GM19324 (cell line): ENCODE data around the gene HOXC10.

ENCODE experiments used
- ATAC-seq: cut with Tn5 transposase; IDR thresholded peaks from one replicate; pipeline ENCODE4 v1.9.1; 2021; ENCODE audit warnings: mild to moderate bottlenecking, moderate library complexity; ENCODE audit not compliant: unreplicated experiment, low FRiP score

Gene HOXC10

GRCh38 chr12:54011665-54012532, 27.0 kb downstream of the HOXC10 start:
- no peak for ATAC-seq

DNA sequence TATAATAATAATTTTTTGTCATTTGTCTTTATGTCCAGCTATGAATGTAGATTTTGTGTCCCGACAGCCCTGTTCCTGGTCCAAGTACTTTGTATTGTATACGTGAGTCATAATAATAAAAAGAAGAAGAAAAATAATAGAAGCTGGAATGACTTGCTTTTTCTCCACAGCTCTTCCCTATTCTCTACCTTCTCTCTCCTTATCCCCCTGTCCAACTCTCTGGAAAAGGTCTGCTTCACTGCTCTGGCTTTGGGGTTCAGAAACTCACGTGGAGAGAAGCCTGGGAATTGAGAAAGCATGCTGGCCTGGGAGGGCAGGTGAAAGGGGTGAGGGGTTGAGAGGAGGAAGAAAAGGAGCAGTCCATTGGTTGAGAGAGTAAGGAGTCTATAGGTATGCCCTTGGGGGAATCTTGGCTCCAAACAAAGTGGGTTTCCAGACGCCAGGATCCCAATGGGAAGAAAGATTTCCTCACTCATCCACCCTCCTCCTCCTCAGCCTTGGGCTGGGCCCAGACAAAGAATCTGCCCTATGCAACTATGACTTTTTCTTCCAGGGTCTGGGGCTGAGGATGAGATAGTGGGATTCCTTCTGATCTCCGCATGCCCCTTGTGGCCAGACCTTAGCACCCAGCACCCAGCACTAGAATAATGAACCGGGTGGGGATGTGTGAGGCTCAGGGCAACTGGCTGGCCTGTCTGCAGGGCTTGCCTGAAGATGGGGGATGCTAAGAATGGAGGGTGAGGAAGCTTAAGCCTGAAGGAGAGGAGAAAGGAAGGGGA, 27.9 kb downstream of the HOXC10 start:
- no peak for ATAC-seq

DNA sequence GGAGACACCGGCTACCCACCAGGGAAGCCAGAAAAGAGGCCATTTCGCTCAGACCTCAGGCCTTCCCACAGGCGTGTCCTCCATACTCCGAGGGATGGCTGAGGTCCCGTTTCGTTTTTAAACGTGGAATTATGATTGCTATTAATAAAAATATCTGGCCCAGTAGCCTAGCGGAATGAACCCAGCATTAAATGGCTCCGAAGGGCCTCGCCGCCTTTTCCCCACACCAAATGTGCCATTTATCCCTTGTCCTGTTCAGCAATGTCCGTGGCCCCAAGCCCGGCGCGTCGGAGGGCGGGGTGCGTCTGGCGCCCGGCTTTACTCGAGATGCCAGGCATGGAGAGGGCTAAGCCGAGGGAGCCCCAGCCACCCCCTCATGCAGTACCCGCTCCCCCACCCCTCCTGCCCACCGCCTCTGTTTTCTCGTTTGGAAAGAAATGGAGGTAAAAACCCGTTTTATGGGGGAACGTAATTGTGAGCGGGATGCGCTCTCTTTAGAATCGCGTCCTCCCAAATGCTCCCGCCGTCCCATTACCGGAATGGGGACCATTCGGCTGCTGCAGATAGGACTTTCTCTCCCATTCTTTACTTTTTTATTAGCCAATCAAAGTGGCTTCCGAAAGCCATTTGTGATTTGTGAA, 29.6 kb downstream of the HOXC10 start:
- no peak for ATAC-seq

DNA sequence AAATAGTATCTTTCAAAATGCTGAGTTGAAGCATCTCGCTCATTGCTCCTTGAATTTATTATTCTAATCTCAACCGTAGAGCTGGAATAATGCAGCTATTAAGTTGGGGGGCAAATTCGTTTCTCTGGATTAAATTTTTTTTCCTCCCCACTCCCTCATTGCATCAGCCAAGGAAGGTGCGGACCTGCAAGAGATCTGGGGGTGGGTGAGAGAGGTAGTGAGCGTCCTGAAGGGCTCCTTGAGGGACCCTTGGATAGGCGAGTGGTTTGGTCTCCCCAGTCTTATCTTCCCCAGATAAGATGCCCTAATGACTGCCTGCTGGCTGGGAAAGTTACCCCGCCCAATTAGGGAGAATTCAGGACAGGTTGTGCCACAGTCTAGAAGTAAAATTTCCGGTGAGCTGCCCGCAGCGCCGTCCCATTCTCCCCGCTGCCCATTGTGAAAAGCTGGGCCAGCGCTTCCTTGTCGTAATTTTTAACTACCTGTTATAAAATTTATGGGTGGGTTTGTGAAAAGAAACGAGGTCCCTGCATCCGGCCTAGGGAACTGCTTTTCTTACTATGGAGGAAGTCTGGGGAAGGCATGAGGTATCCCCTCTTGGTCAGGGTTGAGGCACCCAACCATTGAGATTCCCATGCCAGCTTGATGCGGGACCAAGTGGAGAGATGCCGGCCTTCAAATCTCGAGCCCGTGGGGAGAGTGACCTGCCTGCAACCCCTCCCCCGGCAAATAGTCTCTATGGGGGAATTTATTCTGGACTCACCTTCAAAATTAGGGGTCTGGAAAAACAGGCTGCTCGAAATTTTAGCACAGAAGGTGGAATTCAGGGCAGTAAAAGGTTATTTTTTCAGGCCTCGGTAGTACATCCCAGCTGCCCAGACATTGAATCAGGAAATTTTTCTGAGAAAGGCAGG, 30.3 kb downstream of the HOXC10 start:
- ATAC-seq: no peak

GRCh38 chr12:54016051-54016450, 31.1 kb downstream of the HOXC10 start:
- ATAC-seq: no peak

GRCh38 chr12:54016478-54016964, 31.6 kb downstream of the HOXC10 start:
- no peak for ATAC-seq

DNA sequence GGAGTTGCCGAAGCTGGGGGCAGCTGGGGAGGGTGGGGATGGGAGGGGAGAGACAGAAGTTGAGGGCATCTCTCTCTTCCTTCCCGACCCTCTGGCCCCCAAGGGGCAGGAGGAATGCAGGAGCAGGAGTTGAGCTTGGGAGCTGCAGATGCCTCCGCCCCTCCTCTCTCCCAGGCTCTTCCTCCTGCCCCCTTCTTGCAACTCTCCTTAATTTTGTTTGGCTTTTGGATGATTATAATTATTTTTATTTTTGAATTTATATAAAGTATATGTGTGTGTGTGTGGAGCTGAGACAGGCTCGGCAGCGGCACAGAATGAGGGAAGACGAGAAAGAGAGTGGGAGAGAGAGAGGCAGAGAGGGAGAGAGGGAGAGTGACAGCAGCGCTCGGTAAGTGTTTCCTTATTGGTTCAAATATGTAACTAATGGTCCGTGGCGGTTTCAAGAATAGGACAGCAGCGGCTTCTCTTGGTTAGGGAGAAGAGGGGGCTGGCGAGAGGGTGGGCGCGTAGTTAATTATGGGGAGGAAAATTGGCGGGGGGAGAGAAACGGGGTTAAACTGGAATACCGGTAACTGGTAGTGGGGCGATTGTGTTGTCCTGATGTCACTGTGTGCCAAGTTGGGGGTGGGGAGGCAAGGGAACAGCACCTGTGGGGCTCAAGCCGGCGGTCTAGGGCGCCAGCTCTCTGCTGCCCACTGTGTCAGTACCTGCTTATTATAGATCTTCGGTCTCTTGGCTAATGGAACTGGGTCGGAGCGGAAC, 32.3 kb downstream of the HOXC10 start:
- peak; percentile 12 for ATAC-seq

GRCh38 chr12:54017878-54018467, 33.0 kb downstream of the HOXC10 start:
- peak; percentile 79 for ATAC-seq

- no peak for ATAC-seq
These were observed 33.6 kb downstream of the HOXC10 start for GRCh38 chr12:54018468-54018984.

DNA sequence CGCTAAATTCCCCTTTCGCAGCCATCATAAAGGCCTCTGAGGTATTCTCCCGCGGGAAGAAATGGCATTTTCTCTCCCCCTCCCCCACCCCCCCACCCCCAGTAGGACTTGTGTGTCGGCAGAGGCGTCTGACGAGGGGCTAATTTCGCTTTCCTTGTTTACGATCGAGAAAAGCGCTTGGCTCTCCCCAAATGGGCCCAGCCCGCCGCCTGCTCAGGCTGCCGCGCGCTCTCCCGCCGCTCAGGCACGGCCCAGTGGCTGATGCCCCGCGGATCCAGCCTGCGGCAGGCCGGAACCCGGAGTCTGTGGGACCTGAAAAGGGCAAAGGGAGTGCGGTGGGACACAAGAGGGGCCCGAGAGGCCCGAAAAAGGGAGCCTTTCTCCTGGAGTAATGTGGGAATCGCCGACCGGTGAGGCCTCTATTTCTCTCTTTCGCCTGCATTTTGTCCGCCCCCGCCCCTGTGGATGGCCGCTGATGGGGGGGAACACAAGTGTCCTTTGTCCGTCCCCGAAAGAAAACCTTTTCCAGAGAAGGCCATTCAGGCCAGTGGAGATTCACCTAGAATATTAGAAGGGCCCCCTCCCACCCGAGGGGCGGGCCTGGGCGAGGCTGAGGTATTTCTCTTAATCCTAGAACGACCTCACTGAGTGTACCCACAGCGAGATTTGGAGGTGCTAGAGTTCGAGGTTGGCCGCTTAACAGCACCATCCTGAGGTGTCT, 34.3 kb downstream of the HOXC10 start:
- ATAC-seq: no peak

GRCh38 chr12:54019924-54020590, 35.1 kb downstream of the HOXC10 start:
- no peak for ATAC-seq

DNA sequence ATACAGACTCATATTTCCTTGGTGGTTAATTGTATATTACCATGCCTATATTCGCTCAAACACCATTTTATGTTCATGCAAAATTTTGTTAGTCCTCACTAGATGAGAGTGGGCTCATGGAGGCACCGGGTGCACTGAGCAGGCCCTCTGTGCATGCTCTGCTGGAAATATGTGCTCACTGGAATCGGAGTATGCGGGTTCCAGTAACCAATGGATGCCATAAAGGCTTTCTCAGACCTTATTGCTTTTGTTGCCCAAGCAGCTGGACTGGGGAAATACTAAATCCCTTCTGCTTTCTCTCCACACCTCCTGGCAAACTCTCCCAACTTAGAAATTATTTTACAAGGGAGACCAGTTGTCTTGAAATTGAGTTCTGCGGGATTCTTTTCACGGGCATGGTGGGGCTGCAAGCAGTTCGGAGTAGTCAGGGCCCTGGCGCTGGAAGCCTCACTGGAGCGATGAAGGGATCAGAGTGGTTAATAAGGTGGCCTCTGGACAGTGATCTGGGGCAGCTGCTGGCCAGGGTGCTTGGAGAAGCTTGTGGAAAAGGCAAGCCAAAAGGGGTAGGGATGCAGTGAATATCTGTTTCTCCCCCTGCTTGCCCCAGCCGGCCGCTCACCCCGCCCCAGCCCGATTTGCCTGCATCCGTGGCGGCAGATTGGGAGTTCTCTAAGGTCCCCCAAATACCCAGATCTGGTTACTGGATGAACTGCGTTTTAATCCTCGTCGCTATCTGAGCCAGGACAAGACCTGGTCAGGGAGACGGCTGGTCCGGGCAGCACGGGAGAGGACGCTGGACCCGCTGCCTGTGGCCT, 35.9 kb downstream of the HOXC10 start:
- no peak for ATAC-seq

DNA sequence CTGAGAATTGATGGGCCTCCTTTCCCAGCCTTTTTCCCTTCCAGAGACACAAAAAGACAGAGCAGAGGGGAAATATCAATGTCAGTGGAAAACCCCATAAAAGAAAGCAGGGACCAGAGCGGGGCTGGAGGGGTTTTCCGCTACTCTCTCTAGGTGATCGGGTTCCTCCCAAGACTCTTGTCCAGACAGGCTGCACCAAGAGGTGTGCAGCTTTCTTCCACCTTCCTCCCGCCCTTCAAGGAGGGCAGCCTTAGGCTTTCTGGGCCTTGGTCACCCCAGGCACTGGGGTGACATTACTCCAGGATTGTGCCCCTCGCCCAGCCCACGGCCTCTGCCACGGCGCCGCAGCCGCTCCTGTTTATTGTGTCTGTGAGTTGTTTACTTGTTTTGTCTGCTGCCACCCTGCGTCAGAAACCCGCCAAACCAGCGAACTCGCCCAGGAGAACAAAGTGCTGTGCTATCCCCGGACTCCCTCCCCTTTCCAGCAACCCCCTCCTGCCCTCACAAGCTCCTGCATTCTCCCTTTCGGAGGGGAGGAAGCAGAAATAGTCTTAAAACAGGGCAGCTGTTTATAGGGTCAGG, 36.6 kb downstream of the HOXC10 start:
- no peak for ATAC-seq

DNA sequence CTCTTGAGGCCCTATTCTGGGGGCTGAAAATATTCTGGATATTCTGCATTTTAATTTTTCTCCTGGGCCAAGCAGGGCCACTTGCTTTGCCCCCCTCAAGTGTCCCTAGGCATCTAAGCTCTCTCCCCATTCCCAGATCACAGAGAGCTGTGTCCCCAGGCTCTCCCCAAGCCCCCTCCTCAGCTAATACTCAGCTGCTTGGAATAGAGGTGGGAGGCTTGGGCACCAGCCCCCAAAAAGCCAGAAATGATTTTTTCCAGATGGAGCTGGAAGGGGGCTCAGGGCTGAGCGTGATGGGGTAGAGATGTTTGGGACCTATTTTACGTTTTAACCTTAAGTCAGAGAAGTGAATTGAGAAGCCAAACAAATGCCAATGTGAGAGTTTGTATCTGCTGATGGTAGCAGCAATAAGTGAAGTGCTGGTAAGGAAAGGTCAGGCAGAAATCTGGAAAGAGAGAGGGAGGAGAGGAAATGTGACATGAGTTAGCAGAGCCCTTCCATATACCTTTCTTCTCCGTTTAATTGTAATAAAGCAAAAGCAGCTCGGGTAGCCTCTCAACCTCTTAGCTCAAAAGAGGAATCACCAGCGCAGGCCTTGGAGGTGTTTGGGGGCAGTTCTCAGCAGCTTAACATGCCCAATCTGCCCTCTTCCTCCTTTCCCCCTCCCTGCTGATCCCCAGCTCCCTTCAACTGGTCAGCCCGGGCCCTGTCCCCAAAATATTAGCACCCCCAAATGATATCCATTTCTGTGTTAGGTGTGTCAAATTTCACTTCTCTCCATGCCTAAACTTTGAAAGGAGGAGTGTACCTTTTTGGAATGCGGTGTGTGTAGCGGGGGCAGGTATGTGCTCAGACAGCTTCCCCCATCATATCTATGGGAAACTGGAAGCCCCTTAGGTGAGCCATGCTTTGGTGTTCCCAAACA, 38.3 kb downstream of the HOXC10 start:
- ATAC-seq: no peak

- no peak for ATAC-seq
These were observed 39.2 kb downstream of the HOXC10 start for GRCh38 chr12:54024127-54024526.
